ENCODE data around the gene ABCC4. TPM values are rescaled to one million over a fixed set of nuclear protein-coding genes. Genes with fewer than 3 reads are reported as not detected.

Gene ABCC4
- total and polyA plus RNA-seq, 2 experiments from 2014 or later: 9.8 to 23.3 TPM

GRCh38 chr13:95229855-95230254, 71.4 kb downstream of the ABCC4 start:
- H3K27me3 ChIP-seq: no peaks in the 10 kb centered on the region
- no peak overlapping the region for H3K27ac ChIP-seq
- no peak overlapping the region for H2AFZ ChIP-seq
- WGBS (ENCODE audit: low lambda C conversion rate, missing lambda C conversion rate): 94% methylated on average over 3 of the region's 3 CpGs
- H3K9me3 ChIP-seq (ENCODE audit: low read depth): no peaks in the 10 kb centered on the region
- no peak for TF ChIP-seq EZH2 (IDR thresholded peaks at IDR 0.05; ENCODE audit: borderline replicate concordance)
- TF ChIP-seq EZH2phosphoT487 (IDR thresholded peaks at IDR 0.05; ENCODE audit: low read depth, severe bottlenecking, unreplicated experiment): no peak
- TF ChIP-seq CTCF (IDR thresholded peaks at IDR 0.05; ENCODE audit: poor library complexity): no peak
- no peaks in the 10 kb centered on the region for H3K36me3 ChIP-seq (replicated peaks; ENCODE audit: insufficient read depth, low read depth)
- no peaks in the 10 kb centered on the region for H3K79me2 ChIP-seq
- DNase-seq (ENCODE audit: low spot score): no peak
- H4K20me1 ChIP-seq (ENCODE audit: insufficient read depth, poor library complexity, severe bottlenecking): no peaks in the 10 kb centered on the region
- no peaks in the 10 kb centered on the region for H3K9me2 ChIP-seq (replicated peaks; ENCODE audit: insufficient read depth)
- H3K4me2 ChIP-seq: no peak overlapping the region
- no peak overlapping the region for H3K4me3 ChIP-seq
- no peaks in the 10 kb centered on the region for H3K4me1 ChIP-seq (ENCODE audit: insufficient read depth)

- Histone ChIP-seq H2AFZ (no peak overlapping the region), H3K4me3 (no peak overlapping the region), H3K36me3 (replicated peaks; ENCODE audit: insufficient read depth, low read depth) (no peaks in the 10 kb centered on the region), H3K9me2 (replicated peaks; ENCODE audit: insufficient read depth) (no peaks in the 10 kb centered on the region), H4K20me1 (ENCODE audit: insufficient read depth, poor library complexity, severe bottlenecking) (no peaks in the 10 kb centered on the region), H3K27me3 (no peaks in the 10 kb centered on the region), H3K9me3 (ENCODE audit: low read depth) (no peaks in the 10 kb centered on the region), H3K27ac (no peak overlapping the region), H3K79me2 (no peaks in the 10 kb centered on the region), H3K4me1 (ENCODE audit: insufficient read depth) (no peaks in the 10 kb centered on the region), H3K4me2 (no peak overlapping the region)
- 73% methylated on average over 5 of the region's 5 CpGs for WGBS (ENCODE audit: low lambda C conversion rate, missing lambda C conversion rate)
- TF ChIP-seq EZH2 (IDR thresholded peaks at IDR 0.05; ENCODE audit: borderline replicate concordance): no peak
- no peak for TF ChIP-seq EZH2phosphoT487 (IDR thresholded peaks at IDR 0.05; ENCODE audit: low read depth, severe bottlenecking, unreplicated experiment)
- no peak for TF ChIP-seq CTCF (IDR thresholded peaks at IDR 0.05; ENCODE audit: poor library complexity)
- DNase-seq (ENCODE audit: low spot score): no peak
Measured at GRCh38 chr13:95228130-95228529, 73.1 kb downstream of the ABCC4 start.

- H3K27ac ChIP-seq: no peak overlapping the region
- WGBS (ENCODE audit: low lambda C conversion rate, missing lambda C conversion rate): 69% methylated on average over 4 of the region's 4 CpGs
- H3K4me1 ChIP-seq (ENCODE audit: insufficient read depth): no peaks in the 10 kb centered on the region
- no peaks in the 10 kb centered on the region for H3K9me3 ChIP-seq (ENCODE audit: low read depth)
- no peaks in the 10 kb centered on the region for H3K36me3 ChIP-seq (replicated peaks; ENCODE audit: insufficient read depth, low read depth)
- no peaks in the 10 kb centered on the region for H4K20me1 ChIP-seq (ENCODE audit: insufficient read depth, poor library complexity, severe bottlenecking)
- H3K79me2 ChIP-seq: no peaks in the 10 kb centered on the region
- H2AFZ ChIP-seq: no peak overlapping the region
- H3K9me2 ChIP-seq (replicated peaks; ENCODE audit: insufficient read depth): no peaks in the 10 kb centered on the region
- H3K4me3 ChIP-seq: no peak overlapping the region
- DNase-seq (ENCODE audit: low spot score): no peak
- no peaks in the 10 kb centered on the region for H3K27me3 ChIP-seq
- no peak for TF ChIP-seq EZH2 (IDR thresholded peaks at IDR 0.05; ENCODE audit: borderline replicate concordance)
- no peak for TF ChIP-seq CTCF (IDR thresholded peaks at IDR 0.05; ENCODE audit: poor library complexity)
- TF ChIP-seq EZH2phosphoT487 (IDR thresholded peaks at IDR 0.05; ENCODE audit: low read depth, severe bottlenecking, unreplicated experiment): no peak
- no peak overlapping the region for H3K4me2 ChIP-seq
Measured at GRCh38 chr13:95226932-95227695, 74.1 kb downstream of the ABCC4 start.

Measured in hepatocyte (in vitro differentiated cells).